ENCODE data around the gene SPDYE8. TPM values are rescaled to one million over a fixed set of nuclear protein-coding genes. Genes with fewer than 3 reads are reported as not detected.

The SPDYE8 gene, protein sequence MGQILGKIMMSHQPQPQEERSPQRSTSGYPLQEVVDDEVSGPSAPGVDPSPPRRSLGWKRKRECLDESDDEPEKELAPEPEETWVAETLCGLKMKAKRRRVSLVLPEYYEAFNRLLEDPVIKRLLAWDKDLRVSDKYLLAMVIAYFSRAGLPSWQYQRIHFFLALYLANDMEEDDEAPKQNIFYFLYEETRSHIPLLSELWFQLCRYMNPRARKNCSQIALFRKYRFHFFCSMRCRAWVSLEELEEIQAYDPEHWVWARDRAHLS
- total RNA-seq = not detected in 2 replicates

DNA sequence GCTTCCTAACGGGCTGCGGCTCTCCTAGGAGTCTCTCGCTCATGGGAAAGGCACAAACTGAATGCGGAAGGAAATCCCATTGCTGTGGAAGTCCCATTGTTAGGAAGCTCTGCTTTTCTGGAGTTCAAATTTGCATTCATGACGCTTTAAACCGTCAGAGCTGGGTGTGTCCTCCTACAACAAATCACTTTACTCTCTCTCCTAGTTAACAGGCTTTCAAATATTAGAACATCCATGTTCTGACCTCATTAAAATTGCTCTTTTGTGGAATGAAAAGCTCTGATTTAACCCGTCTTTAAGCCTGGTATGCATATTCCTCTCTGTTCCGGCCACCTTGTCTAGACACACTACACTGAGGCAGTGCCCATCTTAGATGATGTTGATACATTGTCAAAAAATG is at the start of gene SPDYE8:
Gene SPDYE8 (minus strand): TSS at position 101 of the 400 bp plus-strand sequence. CDS start 1,800 bp downstream, outside the sequence.

DNA sequence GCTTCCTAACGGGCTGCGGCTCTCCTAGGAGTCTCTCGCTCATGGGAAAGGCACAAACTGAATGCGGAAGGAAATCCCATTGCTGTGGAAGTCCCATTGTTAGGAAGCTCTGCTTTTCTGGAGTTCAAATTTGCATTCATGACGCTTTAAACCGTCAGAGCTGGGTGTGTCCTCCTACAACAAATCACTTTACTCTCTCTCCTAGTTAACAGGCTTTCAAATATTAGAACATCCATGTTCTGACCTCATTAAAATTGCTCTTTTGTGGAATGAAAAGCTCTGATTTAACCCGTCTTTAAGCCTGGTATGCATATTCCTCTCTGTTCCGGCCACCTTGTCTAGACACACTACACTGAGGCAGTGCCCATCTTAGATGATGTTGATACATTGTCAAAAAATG is 28.2 kb upstream of the SPDYE8 start, which contains the start of gene SPDYE11:
Gene SPDYE11 (minus strand): TSS at position 101 of the 400 bp plus-strand sequence. CDS start 1,800 bp downstream, outside the sequence.

Other genes with a start within 250 kb of the SPDYE8 start
- gene TYW1B, start 201.6 kb downstream of the SPDYE8 start, total RNA-seq = 2.1 and 4.2 TPM in 2 replicates
- 3.9 and 4.0 TPM in 2 replicates for gene POM121, start 104.7 kb downstream of the SPDYE8 start, total RNA-seq
- gene TRIM74, start 60.3 kb downstream of the SPDYE8 start, total RNA-seq = 0.32 TPM in 1 of 2 replicates, not detected in the other
- gene SPDYE11, start 28.1 kb upstream of the SPDYE8 start, total RNA-seq = not detected in 2 replicates
- not detected in 2 replicates for gene SPDYE9, start 56.3 kb upstream of the SPDYE8 start, total RNA-seq